HepG2 (cell line): ENCODE data around the gene SH3BP2.

Experiments used
- CTCF ChIP-seq: sonication (generic); formaldehyde crosslinking; IDR thresholded peaks from 2 replicates; pipeline ENCODE4 v1.5.0; 2020; ENCODE audit warnings: mild to moderate bottlenecking, missing genetic modification reagents, moderate library complexity
- EZH2 ChIP-seq: conservative IDR thresholded peaks from 2 replicates; pipeline ENCODE4 v1.6.1; 2012; ENCODE audit warnings: mild to moderate bottlenecking, low read depth, low read length, moderate library complexity
- MAFG ChIP-seq: sonication (generic); formaldehyde crosslinking; IDR thresholded peaks from 2 replicates; pipeline ENCODE4 v1.5.1; 2020; ENCODE audit warnings: mild to moderate bottlenecking, missing genetic modification reagents
- MAFK ChIP-seq, 2 experiments: IDR thresholded peaks in 1 of 2; conservative IDR thresholded peaks in 1 of 2; 2 replicates each; pipeline ENCODE4 v1.6.1; 2011; ENCODE audit warnings: improper control_type of control experiment in 2 of 2, low read length in 2 of 2
- MEIS1 ChIP-seq: sonication (generic); formaldehyde crosslinking; IDR thresholded peaks from 2 replicates; pipeline ENCODE4 v1.9.0; 2021; ENCODE audit warnings: mild to moderate bottlenecking, missing genetic modification reagents, moderate library complexity, borderline replicate concordance
- MXD1 ChIP-seq: sonication (generic); formaldehyde crosslinking; IDR thresholded peaks from 2 replicates; pipeline ENCODE4 v1.4.0; 2020; ENCODE audit warnings: mild to moderate bottlenecking, missing genetic modification reagents
- MXD4 ChIP-seq: IDR thresholded peaks from 2 replicates; pipeline ENCODE4 v1.6.1; 2016; ENCODE audit warnings: mild to moderate bottlenecking, missing biosample characterization, missing genetic modification reagents
- SIX4 ChIP-seq: sonication (generic); formaldehyde crosslinking; IDR thresholded peaks from 2 replicates; pipeline ENCODE4 v1.4.0; 2020; ENCODE audit warnings: missing genetic modification reagents
- SNRNP70 ChIP-seq: fragments of 200-400 bp; formaldehyde crosslinking; IDR thresholded peaks from 2 replicates; pipeline ENCODE4 v1.6.1; 2017; ENCODE audit warnings: mild to moderate bottlenecking, low read depth, low read length, moderate library complexity
- SP2 ChIP-seq: sonication (generic); formaldehyde crosslinking; IDR thresholded peaks from 2 replicates; pipeline ENCODE4 v1.5.1; 2020; ENCODE audit warnings: mild to moderate bottlenecking, missing genetic modification reagents
- ZNF782 ChIP-seq: sonication (generic); formaldehyde crosslinking; IDR thresholded peaks from 2 replicates; pipeline ENCODE4 v1.4.0; 2020; ENCODE audit warnings: missing genetic modification reagents, mild to moderate bottlenecking, borderline replicate concordance

- no peak for TF ChIP-seq SNRNP70
- no peak for TF ChIP-seq MXD1 (CRISPR knock-in tag)
- TF ChIP-seq MAFK (conservative IDR thresholded peaks at IDR 0.05 in 1 of 2, IDR thresholded peaks at IDR 0.05 in 1 of 2; ENCODE audit: low read length in 2 of 2) = no peak
- no peak for TF ChIP-seq MXD4 (CRISPR knock-in tag)
- TF ChIP-seq MAFG (CRISPR knock-in tag) = no peak
- no peak for TF ChIP-seq SIX4
- TF ChIP-seq ZNF782 (CRISPR knock-in tag) = no peak
- no peak for TF ChIP-seq CTCF
- TF ChIP-seq SP2 (CRISPR knock-in tag) = no peak
- TF ChIP-seq MEIS1 (CRISPR knock-in tag) = no peak
- no peak for TF ChIP-seq EZH2
These were observed 93.3 kb downstream of the SH3BP2 start for GRCh38 chr4:2886161-2886560.
